ENCODE measurements around the gene WRAP53.

GRCh38 chr17:7727886-7728285 is 39.6 kb downstream of the WRAP53 start:
- TF ChIP-seq CTCF (conservative IDR thresholded peaks at IDR 0.05; ENCODE audit: low read length) (no peak), EZH2phosphoT487 (IDR thresholded peaks at IDR 0.05; ENCODE audit: borderline replicate concordance, low read depth, low read length) (no peak)
